HG03064 (cell line): ENCODE results near the gene SUMO1.

ENCODE experiments used
- ATAC-seq: cut with Tn5 transposase; IDR thresholded peaks from one replicate; pipeline ENCODE4 v1.9.1; 2021; ENCODE audit warnings: low read depth; ENCODE audit not compliant: unreplicated experiment

SUMO1 gene

GRCh38 chr2:202201220-202202160 lies 36.9 kb downstream of the SUMO1 start:
- no peak for ATAC-seq

GRCh38 chr2:202196727-202197126 lies 41.7 kb downstream of the SUMO1 start:
- no peak for ATAC-seq

- no peak for ATAC-seq
Observed at GRCh38 chr2:202194418-202194817, 44.0 kb downstream of the SUMO1 start.

DNA sequence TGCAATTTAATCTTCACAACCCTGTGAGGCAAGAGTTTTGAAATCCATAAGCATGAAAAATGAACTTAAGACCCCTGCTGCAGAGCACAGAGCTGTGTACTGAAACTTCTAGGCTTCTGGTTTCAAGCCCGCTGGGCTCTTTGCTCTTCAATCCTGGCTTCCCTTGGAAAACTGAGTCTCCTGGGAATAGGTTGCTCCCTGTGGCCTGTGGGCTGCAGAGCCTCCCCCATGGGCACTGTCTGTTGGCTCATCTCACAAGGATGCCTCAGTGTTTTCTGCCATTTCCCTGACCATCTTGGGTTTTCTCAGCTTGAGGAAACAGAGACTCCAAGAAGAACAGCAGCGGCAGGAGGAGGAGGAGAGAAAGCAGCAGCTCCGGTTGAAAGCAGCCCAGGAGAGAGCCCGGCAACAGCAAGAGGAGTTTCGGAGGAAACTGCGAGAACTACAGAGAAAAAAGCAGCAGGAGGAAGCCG lies 44.5 kb downstream of the SUMO1 start:
- no peak for ATAC-seq

DNA sequence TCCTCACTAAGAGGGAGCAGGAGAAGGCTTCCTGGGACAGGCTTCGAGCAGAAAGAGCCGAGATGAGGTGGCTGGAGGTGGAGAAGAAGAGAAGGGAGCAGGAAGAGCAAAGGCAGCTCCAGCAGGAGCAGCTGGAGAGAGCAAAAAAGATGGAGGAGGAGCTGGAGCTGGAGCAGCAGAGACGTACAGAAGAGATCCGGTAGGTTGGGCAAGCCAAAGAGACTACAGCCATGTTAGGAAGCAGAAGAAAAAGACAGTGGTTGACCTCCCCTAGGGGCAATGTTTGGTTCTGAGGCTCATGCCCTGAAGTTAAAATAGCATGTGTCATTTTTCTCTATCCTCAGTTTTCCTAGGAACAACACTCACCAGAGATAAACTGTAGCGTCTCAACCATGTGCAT lies 45.1 kb downstream of the SUMO1 start:
- ATAC-seq: no peak

GRCh38 chr2:202187570-202187969 lies 50.8 kb downstream of the SUMO1 start:
- ATAC-seq: no peak

DNA sequence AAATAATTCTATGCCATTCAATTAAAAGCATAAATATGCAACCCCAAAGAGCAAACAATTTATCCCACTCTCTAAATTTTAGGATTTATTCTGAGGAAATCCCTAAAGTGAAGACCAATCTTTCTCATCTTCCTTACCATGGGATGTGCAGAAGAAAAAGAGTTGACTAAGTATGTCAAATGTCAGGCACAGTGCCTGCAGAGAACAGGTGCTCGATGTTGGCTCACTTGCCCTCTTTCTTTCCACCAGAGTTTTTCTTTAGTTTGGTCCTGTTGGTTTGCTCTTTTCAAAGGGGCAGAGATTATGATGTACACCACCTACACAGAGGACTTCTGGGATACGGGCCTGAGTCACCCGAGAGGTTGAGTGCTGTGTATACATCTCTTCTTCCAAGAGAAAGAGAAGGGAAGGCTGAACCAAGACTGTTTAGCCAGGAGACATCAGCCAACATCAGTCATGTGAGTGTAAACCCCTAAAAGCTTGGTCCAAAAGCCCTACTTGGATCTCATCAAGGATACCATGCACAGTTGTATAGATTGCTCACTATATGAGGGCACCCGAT lies 51.7 kb downstream of the SUMO1 start:
- no peak for ATAC-seq

DNA sequence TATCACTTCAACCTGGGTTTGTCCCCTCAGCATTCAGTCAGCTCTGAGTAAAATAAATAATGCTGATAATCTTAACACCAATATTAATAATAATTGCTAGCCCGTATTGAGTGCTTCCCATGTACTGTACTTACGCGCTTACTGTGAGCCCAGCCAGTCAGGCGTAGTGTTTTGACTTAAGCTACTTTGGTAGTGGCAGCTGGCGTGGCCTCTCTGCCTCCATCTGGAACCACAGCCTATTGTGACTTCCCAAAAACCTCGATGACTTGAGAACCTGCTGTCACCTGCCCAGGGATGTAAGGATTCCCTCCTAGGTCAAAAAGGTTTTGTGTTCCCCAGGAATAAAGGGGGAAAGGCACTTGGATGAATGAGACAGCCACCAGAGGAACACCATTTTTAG lies 53.2 kb downstream of the SUMO1 start:
- ATAC-seq: no peak

DNA sequence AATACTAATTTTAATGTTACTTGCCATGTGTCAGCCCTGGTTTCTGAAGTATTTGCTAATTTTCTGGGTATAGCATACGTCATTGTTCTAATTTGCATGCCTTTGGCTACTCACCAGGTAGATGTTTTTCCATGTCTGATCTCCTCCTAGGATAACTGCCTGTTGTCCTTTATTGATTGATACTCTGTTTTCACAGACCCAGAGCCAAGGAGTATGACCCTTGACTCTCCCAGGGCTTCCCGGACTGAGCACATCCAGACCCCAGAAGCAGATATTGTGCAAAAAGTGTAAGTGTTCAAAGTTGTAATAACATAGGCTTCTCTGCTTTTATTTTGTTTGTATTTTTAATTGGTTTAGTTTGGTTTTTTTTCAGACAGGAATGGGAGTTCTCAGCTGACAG lies 53.8 kb downstream of the SUMO1 start:
- no peak for ATAC-seq

- ATAC-seq: no peak
Observed at GRCh38 chr2:202178346-202178958, 59.9 kb downstream of the SUMO1 start.

DNA sequence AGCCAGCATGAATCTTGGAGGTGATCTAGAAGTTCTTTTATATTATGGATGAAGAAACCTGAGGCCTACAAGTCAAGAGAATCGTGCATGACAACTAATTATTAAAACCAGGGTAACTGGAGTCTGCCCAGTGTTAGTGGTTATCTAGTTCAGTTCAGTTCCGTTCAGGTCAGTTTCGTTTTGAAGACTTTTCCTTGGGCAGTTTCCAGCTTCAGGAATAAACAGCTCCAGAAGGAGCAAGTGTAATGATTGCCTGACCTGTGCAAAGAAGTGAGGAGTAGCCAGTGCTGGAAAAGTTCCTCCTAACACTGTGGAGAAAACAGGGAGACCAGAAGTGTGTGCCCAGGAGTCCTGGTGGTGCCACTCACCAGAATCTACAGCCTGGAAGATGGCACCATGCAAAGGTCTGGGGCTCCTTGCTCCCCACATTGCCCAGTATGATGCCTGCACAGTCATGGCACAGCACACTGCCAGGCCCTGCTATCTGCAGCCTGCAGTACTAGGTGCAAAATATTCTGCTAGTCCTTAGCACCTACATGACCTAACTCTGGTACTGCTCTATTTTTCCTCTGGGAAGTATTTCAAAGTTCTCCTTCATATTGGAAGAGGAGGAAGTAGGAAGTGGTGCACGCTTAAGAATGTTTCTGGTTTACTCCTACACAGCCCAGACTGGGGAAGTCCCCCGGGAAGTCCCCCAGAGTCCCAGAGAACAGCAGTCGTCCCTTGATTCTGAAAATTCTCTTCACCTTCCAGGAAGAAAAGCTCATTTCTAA lies 65.8 kb downstream of the SUMO1 start:
- peak; percentile 68 for ATAC-seq

- no peak for ATAC-seq
Observed at GRCh38 chr2:202171241-202171825, 67.1 kb downstream of the SUMO1 start.

DNA sequence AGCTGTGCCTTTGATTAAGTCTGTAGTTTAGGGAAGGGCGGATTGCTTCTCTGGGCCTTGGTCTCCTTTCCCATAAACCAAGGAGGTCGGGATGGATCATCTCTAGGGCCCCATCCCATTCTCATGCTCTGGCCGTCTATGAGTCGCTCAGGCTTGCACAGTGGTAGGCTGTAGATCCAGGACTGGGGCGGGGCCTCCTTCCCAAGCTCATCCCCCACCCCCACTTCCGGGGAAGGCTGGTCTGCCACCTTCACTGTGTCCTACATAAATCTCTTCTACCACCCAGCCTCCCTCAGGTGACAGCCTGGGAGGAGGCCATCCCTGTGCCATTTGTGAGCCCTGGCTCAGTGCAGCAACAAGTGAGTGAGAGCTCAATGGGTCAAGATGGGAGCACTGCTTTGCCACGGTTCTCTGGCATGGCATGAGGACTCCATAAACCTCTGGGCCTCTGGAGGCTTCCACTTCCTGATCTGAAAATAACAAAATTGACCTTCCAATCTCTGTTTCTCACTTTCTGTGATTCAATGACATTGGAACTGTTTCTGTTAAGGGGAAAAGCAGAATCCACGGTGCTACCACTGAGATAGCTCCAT lies 68.5 kb downstream of the SUMO1 start:
- no peak for ATAC-seq

DNA sequence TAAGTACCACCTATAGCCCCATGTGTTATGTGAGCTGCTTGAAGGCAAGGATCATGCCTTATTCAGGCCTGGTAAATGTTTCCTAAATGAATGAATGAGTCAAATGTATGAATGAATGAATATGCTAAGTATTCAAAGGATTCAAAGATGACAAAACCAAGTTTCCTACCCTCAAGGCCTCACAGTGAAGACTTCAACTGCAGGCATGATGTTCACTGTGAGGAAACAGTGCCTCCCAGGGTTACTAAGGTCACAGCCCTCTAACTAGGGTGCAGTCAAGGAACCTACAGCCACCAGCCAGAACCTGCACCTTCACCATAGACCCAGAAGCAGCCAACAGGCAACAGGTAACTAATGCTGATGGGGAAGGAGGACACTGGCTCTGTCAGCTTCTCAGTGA lies 69.3 kb downstream of the SUMO1 start:
- no peak for ATAC-seq

DNA sequence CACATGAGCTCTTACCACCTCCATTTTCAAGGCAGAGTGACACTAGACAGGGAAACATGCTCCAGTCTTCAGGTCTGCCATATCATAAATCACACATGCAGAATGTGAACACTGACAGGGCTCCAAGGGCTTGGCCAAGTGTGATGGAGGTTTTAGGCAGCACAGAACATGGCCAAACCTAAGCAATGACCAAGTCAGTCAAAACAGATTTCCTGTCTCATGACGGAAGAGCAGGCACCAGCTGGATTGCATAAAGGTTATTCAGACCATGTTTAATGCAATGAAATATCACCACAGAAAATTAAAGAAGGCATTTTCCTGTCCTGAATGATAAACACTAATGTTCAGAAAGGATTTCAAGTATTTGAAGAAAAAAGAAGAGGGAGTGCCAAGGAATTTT lies 72.5 kb downstream of the SUMO1 start:
- no peak for ATAC-seq

DNA sequence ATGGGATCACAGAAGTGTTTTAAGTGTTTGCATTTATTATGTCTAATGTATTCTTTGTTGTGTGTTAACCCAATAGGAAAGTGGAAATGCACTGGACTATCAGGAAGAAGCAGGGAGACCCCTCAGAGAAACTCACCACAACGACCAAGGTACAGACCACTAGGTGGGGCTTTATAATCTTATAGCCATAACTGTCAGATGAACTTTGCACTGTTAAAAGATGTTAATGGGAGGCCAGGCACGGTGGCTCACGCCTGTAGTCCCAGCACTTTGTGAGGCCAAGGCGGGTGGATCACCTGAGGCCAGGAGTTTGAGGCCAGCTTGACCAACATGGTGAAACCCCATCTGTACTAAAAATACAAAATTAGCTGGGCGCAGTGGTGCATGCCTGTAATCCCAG lies 73.2 kb downstream of the SUMO1 start:
- ATAC-seq: no peak

DNA sequence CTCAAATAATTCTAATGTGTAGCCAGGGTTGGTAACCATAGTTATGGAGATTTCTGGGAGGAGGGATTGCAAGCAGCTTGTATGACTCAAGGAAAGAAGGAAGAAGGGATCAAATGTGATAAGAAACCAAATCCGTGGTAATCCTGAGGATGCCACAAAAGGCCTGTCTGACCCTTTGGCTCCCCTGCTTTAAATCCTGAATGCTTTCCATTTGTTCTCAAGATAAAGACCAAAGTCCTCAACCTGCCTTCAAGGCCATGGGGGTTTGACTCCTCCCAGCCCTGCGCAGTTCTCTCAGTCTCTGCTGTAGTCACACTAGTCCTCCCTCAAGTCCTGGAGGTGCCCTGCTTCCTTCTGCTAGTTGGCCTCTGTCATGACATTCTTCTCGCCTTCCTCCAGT lies 74.0 kb downstream of the SUMO1 start:
- ATAC-seq: no peak

- no peak for ATAC-seq
Observed at GRCh38 chr2:202161151-202161835, 77.1 kb downstream of the SUMO1 start.

GRCh38 chr2:202158796-202159195 lies 79.6 kb downstream of the SUMO1 start:
- no peak for ATAC-seq
